Suprapubic skin (tissue), 4 donors: Measurements from ENCODE around the gene EPB41L4B. TPM values are rescaled to one million over a fixed set of nuclear protein-coding genes. Genes with fewer than 3 reads are reported as not detected.

ENCODE experiments used
- DNase-seq, 2 donors: peaks; one replicate each; pipeline ENCODE4 v3.0.0-alpha.2; 2019; ENCODE audit warnings: low spot score in 2 of 2
- H3K27ac ChIP-seq: fragments of 200-600 bp; sonication (generic); one replicate; pipeline ENCODE4 v1.5.1; 2019
- H3K27me3 ChIP-seq: fragments of 200-600 bp; sonication (generic); one replicate; pipeline ENCODE4 v1.5.1; 2019
- H3K36me3 ChIP-seq: fragments of 200-600 bp; sonication (generic); one replicate; pipeline ENCODE4 v1.5.1; 2019
- H3K4me1 ChIP-seq: fragments of 200-600 bp; sonication (generic); one replicate; pipeline ENCODE4 v1.5.1; 2019
- H3K4me3 ChIP-seq: fragments of 200-600 bp; sonication (generic); one replicate; pipeline ENCODE4 v1.5.1; 2019; ENCODE audit warnings: mild to moderate bottlenecking
- H3K9me3 ChIP-seq: fragments of 200-600 bp; sonication (generic); one replicate; pipeline ENCODE4 v1.5.1; 2019
- CTCF ChIP-seq, 2 donors: fragments of 200-600 bp in 1 of 2; fragments of 450-650 bp in 1 of 2; sonication (generic) in 1 of 2; IDR thresholded peaks; one replicate each; pipeline ENCODE4 v1.5.1; 2016 to 2019; ENCODE audit warnings: antibody characterized with exemption in 2 of 2, mild to moderate bottlenecking in 1 of 2, moderate library complexity in 1 of 2
- EP300 ChIP-seq: sonication (generic); formaldehyde crosslinking; IDR thresholded peaks from one replicate; pipeline ENCODE4 v1.6.1; 2017; ENCODE audit warnings: antibody characterized with exemption
- POLR2A ChIP-seq, 2 donors: fragments of 450-650 bp; IDR thresholded peaks; one replicate each; pipeline ENCODE4 v1.6.1; 2017; ENCODE audit warnings: antibody characterized with exemption in 2 of 2, mild to moderate bottlenecking in 2 of 2, moderate library complexity in 2 of 2
- POLR2AphosphoS5 ChIP-seq, 3 donors: sonication (generic); formaldehyde crosslinking; IDR thresholded peaks; one replicate each; pipeline ENCODE4 v1.6.1; 2017; ENCODE audit warnings: antibody characterized with exemption in 3 of 3
- WGBS: methylation state at CpG from one replicate; pipeline ENCODE4 v1.1.5; 2018; 5-methylcytosine and 5-hydroxymethylcytosine counted together
- total RNA-seq, 4 donors: library from RNA; depleted of rRNA; stranded (reverse); fragments of >200 nt; gene quantifications; one replicate each; pipeline ENCODE4 v1.1.0, GENCODE V29; 2016

The EPB41L4B gene
- total RNA-seq, 4 donors from 2014 or later = 22.4 to 27.4 (median 25.1) TPM

GRCh38 chr9:109190151-109190550, 130.7 kb downstream of the EPB41L4B start:
- H3K9me3 ChIP-seq = no peaks in the 10 kb centered on the region
- no peaks in the 10 kb centered on the region for H3K36me3 ChIP-seq
- no peak overlapping the region for H3K27ac ChIP-seq
- H3K4me3 ChIP-seq = no peak overlapping the region
- TF ChIP-seq POLR2A (IDR thresholded peaks at IDR 0.05) = no peak
- TF ChIP-seq EP300 = no peak
- no peak for TF ChIP-seq POLR2AphosphoS5 (IDR thresholded peaks at IDR 0.05)
- no peak for TF ChIP-seq CTCF (IDR thresholded peaks at IDR 0.05)
- peaks cover 3% of the 10 kb centered on the region for H3K27me3 ChIP-seq
- no peaks in the 10 kb centered on the region for H3K4me1 ChIP-seq
- 80% methylated on average over 1 of the region's 1 CpG for WGBS
- no peak for DNase-seq

GRCh38 chr9:109186857-109187520, 133.9 kb downstream of the EPB41L4B start:
- 64% methylated on average over 9 of the region's 9 CpGs for WGBS
- no peaks in the 10 kb centered on the region for H3K4me1 ChIP-seq
- no peak for DNase-seq
- no peak overlapping the region for H3K27ac ChIP-seq
- H3K27me3 ChIP-seq = peaks cover 4% of the 10 kb centered on the region
- no peak for TF ChIP-seq CTCF (IDR thresholded peaks at IDR 0.05)
- no peak for TF ChIP-seq EP300
- no peak for TF ChIP-seq POLR2AphosphoS5 (IDR thresholded peaks at IDR 0.05)
- no peak for TF ChIP-seq POLR2A (IDR thresholded peaks at IDR 0.05)
- no peaks in the 10 kb centered on the region for H3K9me3 ChIP-seq
- no peak overlapping the region for H3K4me3 ChIP-seq
- H3K36me3 ChIP-seq = no peaks in the 10 kb centered on the region

- Histone ChIP-seq H3K4me3 (no peak overlapping the region), H3K4me1 (no peaks in the 10 kb centered on the region), H3K27me3 (peaks cover 4% of the 10 kb centered on the region), H3K27ac (no peak overlapping the region), H3K9me3 (no peaks in the 10 kb centered on the region), H3K36me3 (no peaks in the 10 kb centered on the region)
- peak in 1 of 2 donors; percentile 47 for DNase-seq
- no peak for TF ChIP-seq CTCF (IDR thresholded peaks at IDR 0.05)
- TF ChIP-seq POLR2A (IDR thresholded peaks at IDR 0.05) = no peak
- no peak for TF ChIP-seq POLR2AphosphoS5 (IDR thresholded peaks at IDR 0.05)
- TF ChIP-seq EP300 = no peak
- 71% methylated on average over 10 of the region's 13 CpGs for WGBS
These were observed 137.7 kb downstream of the EPB41L4B start for GRCh38 chr9:109182940-109183798.

GRCh38 chr9:109182550-109182939, 138.3 kb downstream of the EPB41L4B start:
- H3K27me3 ChIP-seq = peaks cover 4% of the 10 kb centered on the region
- no peaks in the 10 kb centered on the region for H3K4me1 ChIP-seq
- TF ChIP-seq EP300 (no peak), CTCF (IDR thresholded peaks at IDR 0.05) (no peak), POLR2A (IDR thresholded peaks at IDR 0.05) (no peak), POLR2AphosphoS5 (IDR thresholded peaks at IDR 0.05) (no peak)
- H3K36me3 ChIP-seq = no peaks in the 10 kb centered on the region
- H3K27ac ChIP-seq = no peak overlapping the region
- no peak overlapping the region for H3K4me3 ChIP-seq
- 67% methylated on average over 9 of the region's 9 CpGs for WGBS
- H3K9me3 ChIP-seq = no peaks in the 10 kb centered on the region
- no peak for DNase-seq

GRCh38 chr9:109181284-109181683, 139.6 kb downstream of the EPB41L4B start:
- peak in 1 of 2 donors; percentile 13 for DNase-seq
- H3K4me3 ChIP-seq = no peak overlapping the region
- 86% methylated on average over 1 of the region's 1 CpG for WGBS

More at GRCh38 chr9:109181284-109181683, 139.6 kb downstream of the EPB41L4B start:
- Histone ChIP-seq H3K4me1 (no peaks in the 10 kb centered on the region), H3K36me3 (no peaks in the 10 kb centered on the region), H3K27ac (no peak overlapping the region), H3K27me3 (peaks cover 4% of the 10 kb centered on the region), H3K9me3 (no peaks in the 10 kb centered on the region)
- TF ChIP-seq CTCF (IDR thresholded peaks at IDR 0.05) (no peak), EP300 (no peak), POLR2A (IDR thresholded peaks at IDR 0.05) (no peak), POLR2AphosphoS5 (IDR thresholded peaks at IDR 0.05) (no peak)
